Measurements from ENCODE around the gene TYK2.

DNA sequence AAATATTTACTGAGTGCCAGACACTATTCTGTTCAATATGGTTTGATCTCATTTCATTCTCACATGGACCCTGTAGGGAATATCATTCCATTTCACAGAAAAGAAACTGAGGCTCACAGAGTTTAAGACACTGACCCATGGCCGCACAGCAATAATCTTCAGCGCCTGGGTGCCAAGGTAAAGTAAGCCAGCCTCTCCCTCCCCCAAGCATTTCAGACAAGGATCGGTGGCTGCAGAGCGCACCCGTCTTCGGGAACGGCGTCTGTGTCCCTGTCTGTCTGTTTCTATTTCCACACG is 35.7 kb upstream of the TYK2 start:
- TF ChIP-seq CTCF (IDR thresholded peaks at IDR 0.05) (no peak), POLR2AphosphoS5 (IDR thresholded peaks at IDR 0.05) (no peak)
